Fibroblast of skin of back (primary cell): ENCODE measurements around the gene DNTTIP2.
"Not testable (repeated sequence)": the region's sequence is repeated elsewhere in the genome, so short reads cannot be mapped to it uniquely, and the experiment has no call there.

Experiments
- DNase-seq: peaks from one replicate; pipeline ENCODE4 v3.0.0-alpha.2; 2013

Gene DNTTIP2

DNA sequence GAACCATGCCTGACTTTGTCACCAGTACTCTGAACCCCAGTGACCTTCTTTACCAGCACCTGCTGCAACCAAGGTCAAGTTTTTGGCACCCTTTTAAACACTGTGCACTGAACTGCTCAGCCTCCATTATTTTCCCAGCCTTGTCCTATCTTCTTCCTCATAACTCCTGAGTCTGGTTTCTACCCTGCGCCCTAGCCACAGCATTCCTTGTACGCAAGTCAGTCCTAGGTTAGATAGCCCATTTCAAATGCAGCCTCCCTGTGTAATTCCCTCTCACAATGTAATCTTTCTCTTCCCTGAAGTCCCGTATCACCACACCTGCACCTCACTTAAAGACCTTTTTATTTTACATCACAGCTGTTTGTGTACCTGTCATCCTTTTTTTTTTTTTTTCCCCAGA, 37.2 kb downstream of the DNTTIP2 start:
- no peak for DNase-seq

DNA sequence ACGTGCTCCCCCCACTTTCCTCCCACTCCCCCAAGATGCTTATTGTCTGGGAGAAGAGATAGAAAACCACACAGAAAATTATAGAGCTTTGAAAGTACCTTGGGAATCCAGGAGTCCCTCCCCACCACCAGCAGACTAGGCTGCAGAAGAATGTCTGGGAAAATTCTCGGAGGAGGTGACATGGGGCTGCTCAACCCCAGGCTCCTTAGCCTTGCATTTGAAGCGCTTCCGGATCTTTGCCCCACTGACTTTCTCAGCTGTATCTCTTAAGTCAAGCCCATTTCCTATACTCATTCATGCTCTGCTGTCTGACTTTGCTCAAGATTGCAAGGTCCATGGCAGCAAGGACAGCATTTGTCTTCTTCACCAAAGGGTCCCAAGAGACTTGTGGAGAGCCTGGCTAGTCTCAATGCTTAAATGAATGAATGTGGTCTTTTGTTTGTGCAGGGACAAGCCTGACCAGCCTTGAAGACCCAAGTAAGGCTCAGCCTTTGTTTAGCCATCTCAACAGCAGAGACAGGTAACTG, 38.0 kb downstream of the DNTTIP2 start:
- DNase-seq: no peak

DNA sequence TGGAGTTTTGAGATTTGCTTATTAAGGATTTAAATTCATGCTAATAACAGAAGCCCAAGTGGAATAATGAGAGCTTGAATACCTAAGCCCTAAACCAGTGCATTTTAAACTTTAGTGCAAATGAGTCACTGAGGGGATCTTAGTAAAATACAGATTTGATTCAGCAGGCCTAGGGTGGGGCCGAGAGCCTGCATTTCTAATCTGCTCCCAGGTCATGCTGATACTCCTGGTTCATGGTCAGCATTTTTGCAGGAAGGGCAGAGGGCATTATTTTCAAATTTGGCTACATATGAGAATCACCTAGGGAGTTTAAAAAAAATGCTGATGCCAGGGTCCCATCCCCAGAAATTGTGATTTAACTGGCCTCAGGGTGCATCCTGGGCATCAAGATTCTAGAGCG, 39.3 kb downstream of the DNTTIP2 start:
- no peak for DNase-seq

DNA sequence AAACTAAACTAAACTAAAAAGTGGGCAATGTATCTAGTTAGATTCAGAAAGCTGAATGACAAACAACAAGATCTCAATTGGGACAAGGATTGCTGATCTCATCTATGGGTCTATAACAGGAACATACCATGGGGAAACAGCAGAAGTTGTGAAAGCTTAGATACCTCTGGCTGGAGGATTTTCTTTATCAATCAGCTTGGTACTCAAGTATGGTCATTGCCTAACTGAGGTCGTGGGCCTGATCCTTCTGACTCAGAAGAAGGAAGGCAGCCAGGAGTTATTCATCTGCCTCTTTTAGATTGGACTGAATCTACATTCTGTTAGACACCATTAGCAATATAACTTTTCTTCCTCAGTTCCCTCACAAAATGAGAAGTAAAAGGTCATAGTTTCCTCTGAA, 39.7 kb downstream of the DNTTIP2 start:
- peak; percentile 47 for DNase-seq

DNA sequence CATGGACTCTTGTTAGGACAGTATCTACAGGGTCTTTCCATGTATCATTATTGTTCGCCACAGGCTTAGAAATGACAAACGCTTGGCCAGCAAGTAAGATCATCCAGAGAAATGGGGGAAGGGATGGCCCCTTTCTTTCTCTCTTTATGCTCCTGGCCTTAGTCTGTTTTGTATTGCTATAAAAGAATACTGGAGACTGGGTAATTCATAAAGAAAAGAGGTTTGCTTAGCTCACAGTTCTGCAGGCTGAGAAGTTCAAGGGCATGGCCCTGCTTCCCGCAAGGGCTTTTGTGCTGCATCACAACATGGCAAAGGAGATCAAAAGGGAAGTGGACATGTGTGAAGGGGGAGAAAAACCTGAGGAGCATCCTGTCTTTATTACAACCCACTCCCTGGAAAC, 41.0 kb downstream of the DNTTIP2 start:
- no peak for DNase-seq

DNA sequence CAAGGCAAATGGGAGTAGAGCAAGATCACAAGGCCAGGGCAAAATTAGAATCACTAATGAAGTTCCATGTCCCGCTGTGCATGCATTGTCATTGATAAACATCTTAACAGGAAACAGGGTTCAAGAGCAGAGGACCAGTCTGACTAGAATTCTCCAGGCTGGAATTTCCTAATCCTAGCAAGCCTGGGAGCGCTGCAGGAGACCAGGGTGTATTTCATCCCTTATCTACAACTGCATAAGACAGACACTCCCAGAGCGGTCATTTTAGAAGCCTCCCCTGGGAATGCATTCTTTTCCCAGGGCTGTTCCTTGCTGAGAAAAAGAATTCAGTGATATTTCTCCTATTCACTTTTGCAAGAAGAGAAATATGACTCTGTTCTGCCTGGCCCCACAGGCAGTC, 45.7 kb downstream of the DNTTIP2 start:
- DNase-seq: not testable (repeated sequence)

DNA sequence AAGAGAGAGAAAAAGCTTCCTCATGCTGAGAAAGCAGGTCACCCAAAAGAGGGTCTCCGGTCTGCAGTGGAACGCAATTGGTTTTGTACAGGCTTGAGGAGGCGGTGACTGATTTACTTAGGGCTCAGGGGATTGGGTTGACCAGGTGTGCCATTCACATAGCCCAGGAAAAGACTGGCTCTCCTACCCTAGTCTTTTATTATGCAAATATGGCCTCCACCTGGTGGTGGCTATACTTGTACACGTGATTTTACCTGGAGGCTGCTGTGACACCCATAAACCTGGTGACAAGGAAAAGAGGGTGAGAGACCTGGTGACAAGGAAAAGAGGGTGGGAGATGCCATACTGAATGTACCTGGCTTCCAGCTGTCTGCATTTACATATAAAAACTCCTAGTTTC, 49.9 kb downstream of the DNTTIP2 start:
- no peak for DNase-seq

DNA sequence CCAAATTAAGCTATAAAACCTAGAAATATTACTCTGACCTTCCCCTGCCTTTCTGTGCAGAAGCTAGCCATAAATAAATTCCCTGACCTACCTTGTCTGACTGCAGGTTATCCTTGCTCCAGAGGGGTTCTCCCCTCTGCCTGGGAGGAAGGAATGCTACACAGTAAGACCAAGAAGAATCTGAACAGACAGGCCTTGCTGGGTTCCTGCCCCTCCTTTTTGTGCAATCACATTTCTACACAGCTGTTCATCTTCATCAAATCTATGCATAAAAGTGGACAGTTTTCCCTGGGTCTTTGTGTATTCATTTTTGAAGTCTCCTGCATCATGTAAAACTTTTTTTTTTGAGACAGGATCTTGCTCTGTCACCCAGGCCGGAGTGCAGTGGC, 50.6 kb downstream of the DNTTIP2 start:
- no peak for DNase-seq

DNA sequence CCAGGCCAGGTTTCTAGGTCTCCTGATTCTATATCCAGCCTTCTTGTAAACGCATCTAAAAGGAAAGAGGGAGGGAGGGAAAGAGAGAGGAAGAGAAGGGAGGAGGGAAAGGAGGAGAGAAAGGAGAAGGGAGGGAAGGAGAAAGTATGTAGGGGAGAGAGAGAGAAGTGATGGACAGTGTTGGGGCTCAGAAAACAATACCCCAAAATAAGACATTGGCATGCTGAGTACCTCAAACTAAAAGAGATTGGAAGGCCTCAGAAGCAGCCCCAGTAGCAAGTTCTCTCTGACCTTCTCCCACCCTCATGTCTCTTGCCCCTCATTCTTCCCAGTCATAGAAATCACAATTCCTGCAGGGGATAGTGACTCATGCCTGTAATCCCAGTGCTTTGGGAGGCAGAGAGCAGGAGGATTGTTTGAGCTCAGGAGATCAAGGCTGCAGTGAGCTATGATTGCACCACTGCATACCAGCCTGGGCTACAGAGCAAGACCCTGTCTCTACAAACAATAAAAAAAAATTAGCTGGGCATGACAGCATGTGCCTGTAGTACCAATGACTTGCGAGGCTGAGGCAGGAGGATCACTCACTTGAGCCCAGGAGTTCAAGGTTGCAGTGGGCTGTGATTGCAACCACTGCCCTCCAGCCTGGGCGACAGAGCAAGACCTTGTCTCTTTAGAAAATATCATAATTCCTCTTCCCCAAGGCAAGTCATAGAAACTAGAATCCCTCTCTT, 51.2 kb downstream of the DNTTIP2 start:
- peak; percentile 82 for DNase-seq

DNA sequence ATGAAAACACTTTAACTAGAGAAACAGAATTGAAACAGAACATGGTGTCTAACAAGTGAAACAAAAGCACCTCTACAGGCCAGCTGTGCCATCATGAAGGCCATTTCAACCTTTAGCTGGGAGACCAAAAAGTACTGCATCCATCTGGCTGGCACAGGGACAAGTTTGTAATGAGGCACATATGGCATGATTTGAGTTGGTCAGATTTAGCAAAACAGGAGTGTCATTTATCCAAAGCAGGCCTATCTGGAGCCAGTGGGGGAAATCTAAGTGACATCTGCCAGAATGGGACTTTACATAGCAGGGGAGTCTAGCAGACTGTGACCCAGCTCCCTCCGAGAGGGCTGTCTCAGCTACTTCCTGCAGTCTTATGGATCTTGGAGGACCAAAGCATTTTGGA, 51.9 kb downstream of the DNTTIP2 start:
- peak; percentile 40 for DNase-seq

DNA sequence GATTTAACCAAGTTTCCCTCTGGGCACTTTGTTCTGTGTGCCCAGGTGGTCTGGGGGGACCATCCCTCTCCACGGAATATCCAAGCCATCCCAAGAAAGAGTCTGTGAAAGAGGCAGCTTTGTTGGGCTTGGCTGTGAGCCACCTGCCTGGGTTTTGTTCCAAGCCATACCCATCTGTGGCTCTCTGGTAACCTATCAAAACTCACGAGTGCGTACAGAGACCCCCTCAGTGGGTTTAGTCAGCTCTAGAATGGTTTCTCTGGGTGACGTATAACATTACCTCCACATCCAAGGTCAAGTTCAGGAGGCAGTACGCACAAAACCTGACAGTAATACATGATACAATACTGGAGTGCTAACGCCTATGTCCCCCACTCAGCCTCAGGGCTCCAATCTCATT, 54.2 kb downstream of the DNTTIP2 start:
- DNase-seq: no peak

DNA sequence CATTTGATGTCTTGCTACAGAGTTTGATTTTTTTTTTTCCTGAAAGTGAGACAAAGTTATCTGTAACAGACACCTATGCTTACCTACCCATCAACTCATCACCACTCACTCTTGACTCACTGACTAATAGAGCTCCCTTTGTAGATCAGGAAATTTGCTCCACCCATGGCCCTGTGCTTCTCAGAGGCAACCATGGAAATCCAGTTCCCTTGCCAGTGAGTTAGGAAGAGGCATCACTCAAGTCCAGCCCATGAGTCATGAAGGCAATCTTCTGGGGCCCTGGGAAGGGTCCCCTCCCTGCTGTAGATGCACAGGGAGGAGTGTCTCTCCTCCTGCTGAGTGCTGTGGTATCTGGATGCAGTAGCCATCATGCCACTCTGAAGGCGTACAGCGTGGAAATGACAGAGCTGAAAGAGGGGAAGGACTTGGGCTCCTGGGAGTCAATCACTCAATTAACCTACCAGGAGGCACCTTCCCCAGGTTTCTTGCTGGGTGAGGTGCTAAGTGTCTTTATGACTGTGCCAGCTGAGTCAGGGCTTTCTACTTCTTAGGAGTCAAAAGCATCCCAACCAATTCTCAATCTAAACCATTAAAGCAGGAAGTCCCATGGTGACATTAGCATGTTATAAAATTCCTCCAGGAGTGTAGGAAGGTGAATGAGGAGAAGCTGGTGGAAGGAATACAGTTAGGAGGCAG, 56.1 kb downstream of the DNTTIP2 start:
- peak; percentile 52 for DNase-seq

DNA sequence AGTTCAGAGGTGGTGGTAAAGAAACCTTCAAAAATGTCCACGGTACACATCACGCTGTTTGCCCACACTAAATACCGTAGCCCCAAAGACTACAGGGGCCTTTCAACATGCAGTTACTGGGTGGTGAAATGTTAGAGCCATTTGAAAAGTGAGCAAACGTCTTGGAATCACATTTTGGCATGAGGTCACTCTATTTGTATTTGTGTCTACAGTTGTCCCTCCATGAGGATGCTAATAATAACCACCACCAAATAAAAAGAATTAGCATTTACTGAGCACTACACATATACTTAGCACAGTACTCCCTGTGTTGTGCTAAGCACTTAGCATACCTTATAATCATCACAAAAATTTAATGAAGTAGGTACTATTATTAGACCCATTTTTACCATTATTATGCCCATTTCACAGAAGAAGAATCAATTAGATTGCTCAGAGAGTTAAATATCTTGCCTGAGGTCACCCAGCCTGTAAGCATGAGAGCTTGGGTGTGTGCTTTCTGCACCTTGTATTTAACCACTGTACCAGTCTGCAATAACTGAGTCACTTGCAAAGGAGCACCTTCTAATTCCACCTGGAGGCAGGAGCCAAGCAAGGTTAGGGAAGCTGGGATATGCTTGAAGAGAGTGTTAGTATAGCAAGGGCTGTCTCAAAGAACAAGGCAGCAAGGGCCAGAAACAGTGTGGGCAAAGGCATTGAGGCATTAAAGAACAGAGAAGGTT, 57.4 kb downstream of the DNTTIP2 start:
- DNase-seq: no peak

DNA sequence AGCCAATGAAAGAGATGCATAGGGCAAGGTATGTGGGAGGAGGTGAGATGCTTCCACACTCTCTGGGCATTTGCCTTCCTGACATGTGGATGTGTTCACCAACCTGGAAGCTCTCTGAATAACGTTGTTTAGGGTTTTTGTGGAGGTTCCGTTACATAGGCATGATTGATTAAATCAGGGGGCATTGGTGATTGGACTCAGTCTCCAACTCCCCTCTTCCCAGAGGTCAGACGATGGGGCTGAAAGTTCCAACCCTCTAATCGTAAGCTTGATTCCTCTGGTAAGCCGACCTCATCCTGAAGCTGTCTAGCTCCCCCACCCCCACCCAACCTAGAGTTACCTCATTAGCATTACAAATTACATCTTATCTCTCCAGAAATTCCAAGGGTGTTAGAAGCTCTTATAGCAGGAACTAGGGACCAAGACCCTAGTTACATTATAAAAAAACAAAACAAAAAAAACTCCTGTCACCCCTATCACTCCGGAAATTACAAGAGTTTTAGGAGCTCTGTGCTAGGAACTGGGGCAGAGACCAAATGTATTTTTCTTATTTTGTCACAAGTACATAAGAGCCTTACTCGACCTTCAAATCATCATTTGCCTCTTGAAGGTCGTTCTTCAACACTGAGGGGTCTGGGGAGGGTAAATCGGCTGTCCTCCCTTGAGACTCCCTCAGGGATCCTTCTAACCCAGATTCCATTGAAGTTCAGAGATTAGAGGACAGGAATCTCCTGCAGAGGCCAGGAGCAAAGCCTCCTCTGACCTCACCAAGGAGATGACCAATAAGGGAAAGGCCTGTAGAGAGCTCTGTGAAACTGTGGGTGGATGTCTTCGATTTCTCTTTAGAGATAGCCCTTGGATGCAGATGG, 58.2 kb downstream of the DNTTIP2 start:
- DNase-seq: no peak

DNA sequence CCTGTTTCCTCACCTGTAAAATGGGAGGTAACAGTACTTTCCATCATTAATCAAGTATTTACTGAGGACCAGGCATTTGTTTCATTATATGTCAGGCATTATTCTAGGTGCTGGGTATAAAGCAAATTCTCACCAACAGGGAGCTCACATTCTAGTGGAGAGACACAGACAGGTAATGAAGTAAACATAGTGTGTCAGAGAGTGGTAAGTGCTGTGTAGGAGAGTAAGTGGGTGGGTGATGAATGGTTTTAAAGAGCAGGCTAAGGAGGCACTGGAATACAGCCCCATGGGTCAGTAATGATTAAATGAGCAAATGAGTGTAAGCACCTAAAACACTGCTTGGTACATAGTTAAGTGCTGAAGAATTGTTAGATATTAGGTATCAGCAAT, 60.4 kb downstream of the DNTTIP2 start:
- DNase-seq: no peak

DNA sequence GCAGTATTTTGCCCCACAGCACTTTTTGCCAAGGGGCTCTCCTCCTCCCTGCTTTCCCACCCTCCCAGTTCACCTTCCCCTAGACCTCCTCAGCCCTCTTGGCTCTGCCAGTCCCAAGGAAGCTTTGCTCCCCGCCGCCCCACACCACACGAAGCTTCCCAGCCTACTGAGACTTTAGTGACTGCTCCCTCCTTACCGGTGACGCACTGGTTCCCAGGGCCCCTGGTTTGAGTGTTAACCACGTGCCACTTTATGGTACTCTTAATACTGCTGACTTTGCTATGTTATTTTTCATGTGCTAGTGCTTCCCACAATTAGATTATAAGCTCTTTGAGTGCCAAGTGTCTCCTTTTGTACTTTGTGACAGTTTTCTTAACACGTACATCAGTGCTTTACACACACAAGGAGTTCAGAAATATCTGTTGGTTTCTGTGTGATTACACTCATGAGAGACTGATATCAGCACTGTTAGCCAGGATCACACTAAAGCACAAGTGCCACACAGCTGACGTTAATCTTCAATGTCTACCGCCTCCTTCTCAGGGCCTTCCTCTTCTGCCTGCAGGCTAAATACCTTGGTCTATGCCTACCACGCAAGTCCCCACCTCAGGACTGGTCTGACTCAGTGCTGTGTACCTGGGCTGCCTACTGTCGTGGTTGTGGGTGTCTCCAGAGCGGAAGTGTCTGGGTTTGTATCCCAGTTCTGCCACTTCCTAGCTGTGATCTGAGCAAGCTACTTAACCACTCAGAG, 61.0 kb downstream of the DNTTIP2 start:
- no peak for DNase-seq

DNA sequence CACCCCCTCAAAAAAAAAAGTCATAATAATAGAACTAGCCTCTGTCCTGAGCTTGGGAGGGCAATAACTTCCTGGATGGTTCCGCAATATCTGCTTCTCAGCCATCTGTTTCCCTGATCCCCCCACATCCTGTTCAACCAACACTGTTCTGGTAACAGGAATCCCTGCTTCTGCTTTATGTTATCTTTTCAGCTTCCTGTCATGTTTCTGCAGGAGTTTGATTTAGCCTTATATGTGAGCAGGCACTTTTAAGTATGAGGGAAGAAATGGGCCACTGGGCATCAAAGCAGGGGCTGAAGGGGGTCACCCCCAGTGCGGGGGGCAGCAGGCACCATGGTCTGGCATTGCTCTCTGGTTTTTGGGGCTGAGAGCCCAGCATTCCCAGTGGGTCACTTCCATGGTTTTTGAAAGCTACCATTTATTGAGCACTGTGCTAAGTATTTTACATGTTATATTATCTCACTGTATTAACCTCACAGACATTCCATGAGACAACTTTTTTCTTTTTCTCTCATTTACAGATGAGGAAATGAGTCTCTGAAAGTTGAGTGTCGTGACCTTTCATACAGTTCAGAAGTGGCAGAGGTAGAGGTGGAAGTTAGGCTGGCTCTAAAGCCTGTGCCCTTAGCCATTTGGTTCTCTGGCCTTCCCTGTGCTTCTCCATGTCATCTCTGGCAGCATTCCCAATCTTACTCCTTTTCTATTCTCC, 61.9 kb downstream of the DNTTIP2 start:
- peak; percentile 80 for DNase-seq
